ENCODE measurements around the gene DPP3. TPM values are rescaled to one million over a fixed set of nuclear protein-coding genes. Genes with fewer than 3 reads are reported as not detected.

Gene DPP3
- total and polyA plus RNA-seq, 2 donors (not counting 1 experiment from before 2014, with no cell fraction given) = 21.5 to 40.6 TPM

- CTCF ChIA-PET = interaction anchor here (1.1 kb wide), 1 partner anchor 67 kb away, joined by 3 read pairs; no protein-coding TSS in a partner anchor
- Mint-ChIP-seq H3K4me3 (no peak overlapping the region), H3K27ac (no peak overlapping the region), H3K27me3 (no peaks in the 10 kb centered on the region), H3K4me1 (peaks cover 16% of the 10 kb centered on the region), H3K9me3 (ENCODE audit: insufficient read depth) (no peaks in the 10 kb centered on the region)
- POLR2A ChIA-PET = no interaction called here
- no peak for ATAC-seq (ENCODE audit: low read depth)
- 96% methylated on average over 44 of the region's 44 CpGs for WGBS (ENCODE audit: insufficient coverage)
- Histone ChIP-seq H3K4me2 (replicated peaks; ENCODE audit: low read depth, low read length, poor library complexity, severe bottlenecking) (no peak overlapping the region), H3K9me3 (ENCODE audit: control extremely low read depth in 1 of 3, control insufficient read depth in 2 of 3, insufficient read depth in 1 of 3, low read length in 2 of 3) (no peaks in the 10 kb centered on the region), H4K20me1 (ENCODE audit: control insufficient read depth, insufficient read depth, low read length, poor library complexity, severe bottlenecking) (no peaks in the 10 kb centered on the region), H3K4me3 (ENCODE audit: control extremely low read depth in 1 of 5, extremely low read depth in 1 of 5, insufficient read depth in 1 of 5, low read depth in 2 of 5, low read length in 4 of 5) (no peak overlapping the region), H3K79me2 (ENCODE audit: control insufficient read depth, insufficient read depth, low read length) (peaks cover 6% of the 10 kb centered on the region), H3K27ac (ENCODE audit: low read length in 2 of 2) (no peak overlapping the region), H2AFZ (ENCODE audit: insufficient read depth, low read depth, low read length, poor library complexity, severe bottlenecking) (no peak overlapping the region), H3K4me1 (ENCODE audit: control insufficient read depth in 2 of 2, insufficient read depth in 2 of 2, low read length in 2 of 2) (peaks cover 6 to 13% of the 10 kb centered on the region in 2 donors), H3K36me3 (replicated peaks in 1 of 2; ENCODE audit: control extremely low read depth in 1 of 2, control insufficient read depth in 1 of 2, extremely low read depth in 1 of 2, insufficient read depth in 2 of 2, low read length in 1 of 2) (no peaks in the 10 kb centered on the region), H3K27me3 (replicated peaks in 1 of 4; ENCODE audit: control extremely low read depth in 1 of 4, control insufficient read depth in 3 of 4, insufficient read depth in 4 of 4, low read length in 3 of 4) (no peaks in the 10 kb centered on the region), H3K9ac (ENCODE audit: low read length) (no peak overlapping the region)
- DNase-seq = no peak
- intact Hi-C loops (cut with micrococcal nuclease) = no loop called here
- no peak for TF ChIP-seq CTCF (IDR thresholded peaks at IDR 0.05)
- TF ChIP-seq EZH2 (IDR thresholded peaks at IDR 0.05; ENCODE audit: borderline replicate concordance, insufficient read depth, low read depth, low read length, poor library complexity, severe bottlenecking) = no peak
Observed at GRCh38 chr11:66475349-66476172, 4.7 kb upstream of the DPP3 start.

- Mint-ChIP-seq H3K4me3 (peak overlapping the region; percentile 55), H3K27me3 (no peaks in the 10 kb centered on the region), H3K9me3 (ENCODE audit: insufficient read depth) (no peaks in the 10 kb centered on the region), H3K4me1 (peaks cover 20% of the 10 kb centered on the region), H3K27ac (no peak overlapping the region)
- H3K9me3 ChIP-seq (ENCODE audit: control extremely low read depth in 1 of 3, control insufficient read depth in 2 of 3, insufficient read depth in 1 of 3, low read length in 2 of 3) = no peaks in the 10 kb centered on the region
- no peak overlapping the region for H3K4me3 ChIP-seq (ENCODE audit: control extremely low read depth in 1 of 5, extremely low read depth in 1 of 5, insufficient read depth in 1 of 5, low read depth in 2 of 5, low read length in 4 of 5)
- intact Hi-C loops (cut with micrococcal nuclease) = no loop called here
- TF ChIP-seq EZH2 (IDR thresholded peaks at IDR 0.05; ENCODE audit: borderline replicate concordance, insufficient read depth, low read depth, low read length, poor library complexity, severe bottlenecking) (no peak), CTCF (IDR thresholded peaks at IDR 0.05) (no peak)
- DNase-seq (no peak), ATAC-seq (ENCODE audit: low read depth) (no peak)
- no peak overlapping the region for H3K27ac ChIP-seq (ENCODE audit: low read length in 2 of 2)
- H3K4me1 ChIP-seq (ENCODE audit: control insufficient read depth in 2 of 2, insufficient read depth in 2 of 2, low read length in 2 of 2) = peaks cover 10 to 20% of the 10 kb centered on the region in 2 donors
- H4K20me1 ChIP-seq (ENCODE audit: control insufficient read depth, insufficient read depth, low read length, poor library complexity, severe bottlenecking) = no peaks in the 10 kb centered on the region
- peaks cover 12% of the 10 kb centered on the region for H3K79me2 ChIP-seq (ENCODE audit: control insufficient read depth, insufficient read depth, low read length)
- no peak overlapping the region for H3K4me2 ChIP-seq (replicated peaks; ENCODE audit: low read depth, low read length, poor library complexity, severe bottlenecking)
- H3K9ac ChIP-seq (ENCODE audit: low read length) = no peak overlapping the region
- WGBS (ENCODE audit: insufficient coverage) = 99% methylated on average over 9 of the region's 10 CpGs
- no peaks in the 10 kb centered on the region for H3K27me3 ChIP-seq (replicated peaks in 1 of 4; ENCODE audit: control extremely low read depth in 1 of 4, control insufficient read depth in 3 of 4, insufficient read depth in 4 of 4, low read length in 3 of 4)
- POLR2A ChIA-PET = no interaction called here
- CTCF ChIA-PET = interaction anchor here (1.1 kb wide), 1 partner anchor 67 kb away, joined by 3 read pairs; no protein-coding TSS in a partner anchor
- no peaks in the 10 kb centered on the region for H3K36me3 ChIP-seq (replicated peaks in 1 of 2; ENCODE audit: control extremely low read depth in 1 of 2, control insufficient read depth in 1 of 2, extremely low read depth in 1 of 2, insufficient read depth in 2 of 2, low read length in 1 of 2)
- H2AFZ ChIP-seq (ENCODE audit: insufficient read depth, low read depth, low read length, poor library complexity, severe bottlenecking) = no peak overlapping the region
Observed at GRCh38 chr11:66476173-66476840, 3.9 kb upstream of the DPP3 start.

All from B cell (primary cell).